D721Med (cell line): ENCODE results near the gene CPSF2.

Experiments used
- DNase-seq: peaks from one replicate; pipeline ENCODE4 v3.0.0; 2011; ENCODE audit warnings: low spot score; ENCODE audit not compliant: insufficient read length
- FAIRE-seq: peaks from 2 replicates; lab custom pipeline; 2011; peaks lifted over from hg19 to GRCh38; lab: Jason Lieb, UNC
- CTCF ChIP-seq: IDR thresholded peaks from 2 replicates; pipeline ENCODE4 v1.5.1; 2012; ENCODE audit warnings: mild to moderate bottlenecking, control low read depth; ENCODE audit not compliant: insufficient read depth; ENCODE audit errors: missing control alignments

Gene CPSF2

GRCh38 chr14:92122351-92122677 lies 545 bp downstream of the CPSF2 start:
- no peak for DNase-seq
- FAIRE-seq: no peak
- no peak for TF ChIP-seq CTCF

GRCh38 chr14:92122761-92123160 lies 992 bp downstream of the CPSF2 start:
- FAIRE-seq (no peak), DNase-seq (no peak)
- TF ChIP-seq CTCF: no peak

- FAIRE-seq (no peak), DNase-seq (no peak)
- TF ChIP-seq CTCF: no peak
Observed at GRCh38 chr14:92134456-92134855, 12.7 kb downstream of the CPSF2 start.

GRCh38 chr14:92135269-92135668 lies 13.5 kb downstream of the CPSF2 start:
- DNase-seq (no peak), FAIRE-seq (peak; percentile 51)
- TF ChIP-seq CTCF: peak; percentile 49

- FAIRE-seq (no peak), DNase-seq (no peak)
- no peak for TF ChIP-seq CTCF
Observed at GRCh38 chr14:92143309-92143708, 21.5 kb downstream of the CPSF2 start.

- no peak for FAIRE-seq
- TF ChIP-seq CTCF: no peak
- DNase-seq: no peak
Observed at GRCh38 chr14:92143962-92144361, 22.2 kb downstream of the CPSF2 start.

GRCh38 chr14:92144708-92145107 lies 22.9 kb downstream of the CPSF2 start:
- DNase-seq (no peak), FAIRE-seq (no peak)
- no peak for TF ChIP-seq CTCF
